HepG2 (cell line): Measurements from ENCODE around the gene MYH7. TPM values are rescaled to one million over a fixed set of nuclear protein-coding genes. Genes with fewer than 3 reads are reported as not detected.
A peak's percentile ranks its signal among the peaks of the same experiment; 100 is the strongest.

Experiments
- ATF7 ChIP-seq, 2 experiments: fragments of 450-650 bp in 1 of 2; sonication (generic) in 1 of 2; formaldehyde crosslinking in 1 of 2; IDR thresholded peaks; 2 replicates each; pipeline versions ENCODE4 v1.4.0 to v1.6.1; 2016 to 2020; ENCODE audit warnings: antibody characterized with exemption in 1 of 2, mild to moderate bottlenecking in 1 of 2, missing genetic modification reagents in 1 of 2
- GTF3A ChIP-seq: sonication (generic); formaldehyde crosslinking; conservative IDR thresholded peaks from 2 replicates; pipeline ENCODE4 v1.4.0; 2020; ENCODE audit warnings: mild to moderate bottlenecking, missing genetic modification reagents
- KDM5B ChIP-seq: sonication (generic); formaldehyde crosslinking; IDR thresholded peaks from 2 replicates; pipeline ENCODE4 v1.4.0; 2020; ENCODE audit warnings: missing genetic modification reagents, mild to moderate bottlenecking, borderline replicate concordance
- MTA1 ChIP-seq: sonication (generic); formaldehyde crosslinking; IDR thresholded peaks from 2 replicates; pipeline ENCODE4 v1.4.0; 2020; ENCODE audit warnings: missing genetic modification reagents, mild to moderate bottlenecking, borderline replicate concordance
- PRDM4 ChIP-seq: sonication (generic); formaldehyde crosslinking; IDR thresholded peaks from 2 replicates; pipeline ENCODE4 v1.9.0; 2021; ENCODE audit warnings: missing genetic modification reagents, borderline replicate concordance
- TCF12 ChIP-seq, 2 experiments: fragments of 450-650 bp in 1 of 2; sonication (generic) in 1 of 2; formaldehyde crosslinking in 1 of 2; IDR thresholded peaks; 2 replicates each; pipeline versions ENCODE4 v1.6.1 to v1.8.0; 2017 to 2022; ENCODE audit warnings: antibody characterized with exemption in 1 of 2, mild to moderate bottlenecking in 1 of 2, missing genetic modification reagents in 1 of 2, moderate library complexity in 1 of 2
- TFAP4 ChIP-seq: sonication (generic); IDR thresholded peaks from 2 replicates; pipeline ENCODE4 v1.6.1; 2016; ENCODE audit warnings: low read depth, borderline replicate concordance
- ZFY ChIP-seq: sonication (generic); formaldehyde crosslinking; IDR thresholded peaks from 2 replicates; pipeline ENCODE4 v1.4.0; 2020; ENCODE audit warnings: missing genetic modification reagents
- ZNF251 ChIP-seq: sonication (generic); formaldehyde crosslinking; IDR thresholded peaks from 2 replicates; pipeline ENCODE4 v1.9.0; 2021; ENCODE audit warnings: mild to moderate bottlenecking, missing genetic modification reagents
- ZNF615 ChIP-seq: sonication (generic); formaldehyde crosslinking; IDR thresholded peaks from 2 replicates; pipeline ENCODE4 v1.5.0; 2020; ENCODE audit warnings: mild to moderate bottlenecking, missing genetic modification reagents, borderline replicate concordance
- ZNF761 ChIP-seq: sonication (generic); formaldehyde crosslinking; conservative IDR thresholded peaks from 2 replicates; pipeline ENCODE4 v1.4.0; 2020; ENCODE audit warnings: mild to moderate bottlenecking, missing genetic modification reagents
- ZSCAN30 ChIP-seq: sonication (generic); formaldehyde crosslinking; IDR thresholded peaks from 2 replicates; pipeline ENCODE4 v1.5.0; 2020; ENCODE audit warnings: mild to moderate bottlenecking, missing genetic modification reagents
- polyA plus RNA-seq, 8 experiments: library from polyadenylated mRNA; depleted of rRNA in 3 of 8; stranded (reverse) in 7 of 8; unstranded in 1 of 8; fragments of >200 nt; fragmentation: Illumina TruSeq in 4 of 8; extraction: Trizol in 4 of 8; gene quantifications; 2 replicates each; pipeline versions ENCODE4 v1.2.1 to v1.2.3, GENCODE V29; 2011 to 2016; ENCODE audit warnings: low read depth in 4 of 8, missing spikeins in 1 of 8, mixed read lengths in 1 of 8; ENCODE audit not compliant: insufficient read depth in 1 of 8
- total RNA-seq, 5 experiments: library from RNA; depleted of rRNA; stranded (reverse); fragments of >200 nt; fragmentation: Illumina TruSeq; extraction: Trizol; gene quantifications; 2 replicates each; pipeline ENCODE4 v1.2.3, GENCODE V29; 2016; ENCODE audit warnings: low read depth in 1 of 5
- TF ChIP-seq, protein P1 (sequence below), 2 experiments: sonication (generic) in 1 of 2; formaldehyde crosslinking in 1 of 2; IDR thresholded peaks; 2 replicates each; pipeline versions ENCODE4 v1.4.0 to v1.6.1; 2016 to 2020; ENCODE audit warnings: borderline replicate concordance in 1 of 2, low read depth in 1 of 2, mild to moderate bottlenecking in 1 of 2, missing genetic modification reagents in 1 of 2
- TF ChIP-seq, protein P2 (sequence below): sonication (generic); formaldehyde crosslinking; IDR thresholded peaks from 2 replicates; pipeline ENCODE4 v1.9.0; 2022; ENCODE audit warnings: low read depth, missing genetic modification reagents

Gene MYH7
- total and polyA plus RNA-seq, 2 of the 13 experiments (the other 11 are each of a cell fraction or from before 2014, with no cell fraction given), result 0.04 TPM; not detected in 1

GRCh38 chr14:23469906-23470403, 34.5 kb upstream of the MYH7 start (continued):
- TF ChIP-seq TCF12 (IDR thresholded peaks at IDR 0.05) (no peak), TCF12 (CRISPR knock-in tag; IDR thresholded peaks at IDR 0.05) (0 out of 2 replicates have a peak, but pooled peaks have one; percentile 5), ZFY (CRISPR knock-in tag) (peak; percentile 59; the same call in 1 of the 2 replicates), ATF7 (IDR thresholded peaks at IDR 0.05) (no peak; the same call in 1 of the 2 replicates), ATF7 (CRISPR knock-in tag; IDR thresholded peaks at IDR 0.05) (peak; percentile 73; the same call in 1 of the 2 replicates), ZSCAN30 (CRISPR knock-in tag) (peak; percentile 53; the same call in 1 of the 2 replicates), GTF3A (CRISPR knock-in tag) (0 out of 2 replicates have a peak, but pooled peaks have one; percentile 90), PRDM4 (CRISPR knock-in tag) (no peak), ZNF251 (CRISPR knock-in tag) (peak; percentile 23; the same call in 1 of the 2 replicates), KDM5B (CRISPR knock-in tag) (0 out of 2 replicates have a peak, but pooled peaks have one; percentile 8), TFAP4 (no peak), ZNF615 (CRISPR knock-in tag) (0 out of 2 replicates have a peak, but pooled peaks have one; percentile 3), MTA1 (CRISPR knock-in tag) (0 out of 2 replicates have a peak, but pooled peaks have one; percentile 1), ZNF761 (peak; percentile 15; the same call in 1 of the 2 replicates)
- TF ChIP-seq, protein P1, sequence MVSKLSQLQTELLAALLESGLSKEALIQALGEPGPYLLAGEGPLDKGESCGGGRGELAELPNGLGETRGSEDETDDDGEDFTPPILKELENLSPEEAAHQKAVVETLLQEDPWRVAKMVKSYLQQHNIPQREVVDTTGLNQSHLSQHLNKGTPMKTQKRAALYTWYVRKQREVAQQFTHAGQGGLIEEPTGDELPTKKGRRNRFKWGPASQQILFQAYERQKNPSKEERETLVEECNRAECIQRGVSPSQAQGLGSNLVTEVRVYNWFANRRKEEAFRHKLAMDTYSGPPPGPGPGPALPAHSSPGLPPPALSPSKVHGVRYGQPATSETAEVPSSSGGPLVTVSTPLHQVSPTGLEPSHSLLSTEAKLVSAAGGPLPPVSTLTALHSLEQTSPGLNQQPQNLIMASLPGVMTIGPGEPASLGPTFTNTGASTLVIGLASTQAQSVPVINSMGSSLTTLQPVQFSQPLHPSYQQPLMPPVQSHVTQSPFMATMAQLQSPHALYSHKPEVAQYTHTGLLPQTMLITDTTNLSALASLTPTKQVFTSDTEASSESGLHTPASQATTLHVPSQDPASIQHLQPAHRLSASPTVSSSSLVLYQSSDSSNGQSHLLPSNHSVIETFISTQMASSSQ (IDR thresholded peaks at IDR 0.05; ENCODE audit: low read depth), result no peak
- TF ChIP-seq, protein P1 (CRISPR knock-in tag; IDR thresholded peaks at IDR 0.05; ENCODE audit: borderline replicate concordance), result 0 out of 2 replicates have a peak, but pooled peaks have one; percentile 16
- TF ChIP-seq, protein P2, sequence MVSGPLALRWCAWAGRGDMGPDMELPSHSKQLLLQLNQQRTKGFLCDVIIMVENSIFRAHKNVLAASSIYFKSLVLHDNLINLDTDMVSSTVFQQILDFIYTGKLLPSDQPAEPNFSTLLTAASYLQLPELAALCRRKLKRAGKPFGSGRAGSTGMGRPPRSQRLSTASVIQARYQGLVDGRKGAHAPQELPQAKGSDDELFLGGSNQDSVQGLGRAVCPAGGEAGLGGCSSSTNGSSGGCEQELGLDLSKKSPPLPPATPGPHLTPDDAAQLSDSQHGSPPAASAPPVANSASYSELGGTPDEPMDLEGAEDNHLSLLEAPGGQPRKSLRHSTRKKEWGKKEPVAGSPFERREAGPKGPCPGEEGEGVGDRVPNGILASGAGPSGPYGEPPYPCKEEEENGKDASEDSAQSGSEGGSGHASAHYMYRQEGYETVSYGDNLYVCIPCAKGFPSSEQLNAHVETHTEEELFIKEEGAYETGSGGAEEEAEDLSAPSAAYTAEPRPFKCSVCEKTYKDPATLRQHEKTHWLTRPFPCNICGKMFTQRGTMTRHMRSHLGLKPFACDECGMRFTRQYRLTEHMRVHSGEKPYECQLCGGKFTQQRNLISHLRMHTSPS, result peak; percentile 34; the same call in 1 of the 2 replicates
